Measurements from ENCODE around the gene RAB27B.

The RAB27B gene

DNA sequence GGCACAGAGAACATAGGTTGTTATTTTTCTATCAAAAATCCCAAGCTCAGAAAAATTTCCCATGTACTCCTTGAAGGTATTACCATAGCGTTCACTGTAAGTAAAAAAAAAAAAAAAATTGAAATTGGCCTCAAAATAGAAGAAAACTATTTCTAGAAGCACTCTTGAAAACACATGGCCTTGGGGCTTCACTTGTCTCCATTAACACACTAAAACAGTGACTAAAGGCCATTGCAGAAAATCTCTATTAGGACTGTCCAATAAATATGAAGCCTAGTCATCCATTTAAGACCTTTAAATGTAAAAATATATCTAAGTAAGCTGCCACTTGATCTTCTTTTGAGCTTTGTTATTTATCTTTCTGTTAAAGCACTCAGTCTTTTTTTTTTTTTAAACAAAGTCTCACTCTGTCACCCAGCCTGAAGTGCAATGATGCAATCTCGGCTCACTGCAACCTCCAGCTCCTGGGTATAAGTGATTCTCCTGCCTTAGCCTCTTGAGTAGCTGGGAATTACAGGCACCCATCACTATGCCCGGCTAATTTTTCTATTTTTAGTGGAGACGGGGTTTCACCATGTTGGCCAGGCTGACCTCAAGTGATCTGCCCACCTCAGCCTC lies 95.2 kb downstream of the RAB27B start:
- Histone ChIP-seq H3K9ac (no peak overlapping the region), H3K4me1 (ENCODE audit: low read depth, poor library complexity, severe bottlenecking) (no peaks in the 10 kb centered on the region), H3K27ac (no peak overlapping the region), H4K20me1 (ENCODE audit: insufficient read depth) (no peaks in the 10 kb centered on the region), H3K79me2 (ENCODE audit: insufficient read depth, low read depth) (no peaks in the 10 kb centered on the region), H3K36me3 (ENCODE audit: insufficient read depth) (no peaks in the 10 kb centered on the region), H3K27me3 (ENCODE audit: insufficient read depth, low read depth) (no peaks in the 10 kb centered on the region), H3K4me2 (no peak overlapping the region), H3K4me3 (IDR thresholded peaks at IDR 0.05; ENCODE audit: insufficient read depth, low read depth, low read length) (no peak overlapping the region), H2AFZ (ENCODE audit: low read depth) (no peak overlapping the region)
- TF ChIP-seq, protein P1, sequence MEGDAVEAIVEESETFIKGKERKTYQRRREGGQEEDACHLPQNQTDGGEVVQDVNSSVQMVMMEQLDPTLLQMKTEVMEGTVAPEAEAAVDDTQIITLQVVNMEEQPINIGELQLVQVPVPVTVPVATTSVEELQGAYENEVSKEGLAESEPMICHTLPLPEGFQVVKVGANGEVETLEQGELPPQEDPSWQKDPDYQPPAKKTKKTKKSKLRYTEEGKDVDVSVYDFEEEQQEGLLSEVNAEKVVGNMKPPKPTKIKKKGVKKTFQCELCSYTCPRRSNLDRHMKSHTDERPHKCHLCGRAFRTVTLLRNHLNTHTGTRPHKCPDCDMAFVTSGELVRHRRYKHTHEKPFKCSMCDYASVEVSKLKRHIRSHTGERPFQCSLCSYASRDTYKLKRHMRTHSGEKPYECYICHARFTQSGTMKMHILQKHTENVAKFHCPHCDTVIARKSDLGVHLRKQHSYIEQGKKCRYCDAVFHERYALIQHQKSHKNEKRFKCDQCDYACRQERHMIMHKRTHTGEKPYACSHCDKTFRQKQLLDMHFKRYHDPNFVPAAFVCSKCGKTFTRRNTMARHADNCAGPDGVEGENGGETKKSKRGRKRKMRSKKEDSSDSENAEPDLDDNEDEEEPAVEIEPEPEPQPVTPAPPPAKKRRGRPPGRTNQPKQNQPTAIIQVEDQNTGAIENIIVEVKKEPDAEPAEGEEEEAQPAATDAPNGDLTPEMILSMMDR (conservative IDR thresholded peaks at IDR 0.05; ENCODE audit: low read depth, low read length) = no peak

DNA sequence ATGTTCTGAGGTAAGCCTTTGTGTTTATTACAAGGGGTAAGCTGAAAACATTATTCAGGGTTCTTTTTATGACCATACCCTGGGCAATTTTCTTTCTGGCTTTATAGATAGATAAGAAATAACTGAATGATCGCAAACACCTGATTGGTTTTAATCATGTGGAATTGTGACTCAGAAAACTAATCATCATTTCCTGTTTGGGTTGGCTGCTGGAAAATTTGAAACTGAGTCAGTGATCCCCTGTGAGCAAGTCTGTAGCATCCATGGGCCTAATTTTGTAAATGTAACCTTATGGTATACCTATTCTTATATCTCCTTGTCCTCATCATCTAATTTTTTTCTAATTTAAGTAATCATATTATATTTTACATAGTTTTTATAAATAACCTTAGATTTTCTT lies 96.7 kb downstream of the RAB27B start:
- H3K9ac ChIP-seq = no peak overlapping the region
- no peak overlapping the region for H3K4me2 ChIP-seq
- H3K27me3 ChIP-seq (ENCODE audit: insufficient read depth, low read depth) = no peaks in the 10 kb centered on the region
- no peaks in the 10 kb centered on the region for H4K20me1 ChIP-seq (ENCODE audit: insufficient read depth)
- H2AFZ ChIP-seq (ENCODE audit: low read depth) = no peak overlapping the region
- TF ChIP-seq, protein P1 (conservative IDR thresholded peaks at IDR 0.05; ENCODE audit: low read depth, low read length) = no peak
- H3K4me1 ChIP-seq (ENCODE audit: low read depth, poor library complexity, severe bottlenecking) = no peaks in the 10 kb centered on the region
- no peaks in the 10 kb centered on the region for H3K36me3 ChIP-seq (ENCODE audit: insufficient read depth)
- no peaks in the 10 kb centered on the region for H3K79me2 ChIP-seq (ENCODE audit: insufficient read depth, low read depth)
- no peak overlapping the region for H3K27ac ChIP-seq
- no peak overlapping the region for H3K4me3 ChIP-seq (IDR thresholded peaks at IDR 0.05; ENCODE audit: insufficient read depth, low read depth, low read length)

DNA sequence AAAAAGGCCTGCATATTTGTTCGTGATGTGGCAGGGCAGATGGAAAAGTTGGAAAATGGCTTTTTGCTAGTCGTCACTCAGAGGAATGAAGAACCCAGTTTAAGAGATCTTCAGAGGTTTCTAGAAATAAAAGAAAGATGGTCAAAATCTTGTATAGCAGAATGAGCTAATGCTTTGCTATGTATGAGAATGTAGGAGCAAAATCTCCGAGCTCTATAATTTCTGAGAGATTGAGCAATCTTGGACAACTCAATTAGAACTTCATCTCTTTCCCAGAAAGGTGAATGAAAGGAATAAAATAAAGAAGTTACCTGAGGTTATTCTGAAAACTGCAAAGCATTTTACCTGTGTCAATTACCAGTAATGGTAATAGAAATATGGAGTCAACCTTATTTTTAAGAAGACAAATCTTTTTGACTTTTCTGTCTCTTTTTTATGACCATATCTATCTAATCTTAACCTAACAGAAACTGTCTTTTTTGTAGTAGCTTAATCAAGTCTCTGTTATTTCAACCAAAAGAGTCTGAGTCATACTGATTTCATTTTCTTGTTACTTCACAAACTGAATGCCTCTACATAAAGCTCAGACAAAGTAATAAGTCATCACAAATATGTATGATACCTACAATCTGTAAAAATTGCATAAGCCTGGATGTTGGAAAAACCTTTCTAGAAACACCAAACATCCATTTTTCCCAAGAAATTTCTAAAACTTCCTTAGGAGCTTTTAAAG lies 98.5 kb downstream of the RAB27B start:
- TF ChIP-seq, protein P1 (conservative IDR thresholded peaks at IDR 0.05; ENCODE audit: low read depth, low read length) = no peak
- Histone ChIP-seq H2AFZ (ENCODE audit: low read depth) (no peak overlapping the region), H3K79me2 (ENCODE audit: insufficient read depth, low read depth) (no peaks in the 10 kb centered on the region), H3K27me3 (ENCODE audit: insufficient read depth, low read depth) (no peaks in the 10 kb centered on the region), H4K20me1 (ENCODE audit: insufficient read depth) (no peaks in the 10 kb centered on the region), H3K36me3 (ENCODE audit: insufficient read depth) (no peaks in the 10 kb centered on the region), H3K27ac (no peak overlapping the region), H3K4me2 (no peak overlapping the region), H3K4me1 (ENCODE audit: low read depth, poor library complexity, severe bottlenecking) (no peaks in the 10 kb centered on the region), H3K9ac (no peak overlapping the region), H3K4me3 (IDR thresholded peaks at IDR 0.05; ENCODE audit: insufficient read depth, low read depth, low read length) (no peak overlapping the region)

DNA sequence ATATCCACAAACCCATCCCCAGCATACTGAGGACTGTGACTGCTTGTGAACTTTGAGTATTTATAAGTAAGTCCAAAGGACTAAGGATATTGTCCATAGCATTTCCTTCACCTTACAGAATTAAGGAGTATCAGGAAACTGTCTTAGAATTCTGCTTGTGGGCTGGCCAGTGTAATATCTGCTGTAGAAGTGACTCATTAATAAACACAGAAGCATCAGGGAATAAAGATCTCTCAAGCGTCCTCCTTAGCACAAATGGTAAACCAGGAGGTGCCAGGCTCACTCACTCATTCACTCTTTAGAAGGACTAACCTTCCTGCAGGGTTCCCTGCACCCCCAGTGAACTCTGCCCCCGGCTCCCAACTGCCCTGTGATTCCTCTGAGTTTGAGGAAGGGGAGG lies 100.0 kb downstream of the RAB27B start:
- Histone ChIP-seq H3K36me3 (ENCODE audit: insufficient read depth) (no peaks in the 10 kb centered on the region), H3K4me2 (no peak overlapping the region), H3K79me2 (ENCODE audit: insufficient read depth, low read depth) (no peaks in the 10 kb centered on the region), H4K20me1 (ENCODE audit: insufficient read depth) (no peaks in the 10 kb centered on the region), H3K27me3 (ENCODE audit: insufficient read depth, low read depth) (no peaks in the 10 kb centered on the region), H3K4me1 (ENCODE audit: low read depth, poor library complexity, severe bottlenecking) (no peaks in the 10 kb centered on the region), H3K27ac (no peak overlapping the region), H2AFZ (ENCODE audit: low read depth) (no peak overlapping the region), H3K9ac (no peak overlapping the region), H3K4me3 (IDR thresholded peaks at IDR 0.05; ENCODE audit: insufficient read depth, low read depth, low read length) (no peak overlapping the region)
- TF ChIP-seq, protein P1 (conservative IDR thresholded peaks at IDR 0.05; ENCODE audit: low read depth, low read length) = no peak

Data from KMS-11 (cell line).